Fibroblast of villous mesenchyme (primary cell): ENCODE data around the gene PPP2R3C. TPM values are rescaled to one million over a fixed set of nuclear protein-coding genes. Genes with fewer than 3 reads are reported as not detected.

Experiments used
- total RNA-seq: library from RNA; depleted of rRNA; stranded (reverse); fragments of >200 nt; gene quantifications from 2 replicates; pipeline ENCODE4 v1.2.3, GENCODE V29; 2012

Gene PPP2R3C
- total RNA-seq, 1 donor = 39.7 TPM

Other genes starting within 250 kb of the PPP2R3C start
- 29.6 and 49.2 TPM in 2 replicates for gene BAZ1A, start 246.6 kb downstream of the PPP2R3C start, total RNA-seq
- 85.4 and 108 TPM in 2 replicates for gene SRP54, start 139.0 kb downstream of the PPP2R3C start, total RNA-seq
- 39.9 and 43.6 TPM in 2 replicates for gene FAM177A1, start 75.7 kb downstream of the PPP2R3C start, total RNA-seq
- 36.4 and 38.0 TPM in 2 replicates for gene PRORP, start 562 bp upstream of the PPP2R3C start, total RNA-seq
- gene PSMA6, start 170.4 kb upstream of the PPP2R3C start, total RNA-seq = 217 and 256 TPM in 2 replicates